ENCODE measurements around the gene NFIL3.

- TF ChIP-seq CTCF (IDR thresholded peaks at IDR 0.05) (no peak), POLR2A (IDR thresholded peaks at IDR 0.05) (no peak)
These were observed 12.4 kb downstream of the NFIL3 start for GRCh38 chr9:91411096-91411771.

Measured in heart left ventricle (tissue), 13 donors.